Effector memory CD8-positive, alpha-beta T cell (primary cell): Measurements from ENCODE around the gene GDF10.

Experiments used
- ATAC-seq: fragments of 150-1000 bp; cut with Tn5 transposase; replicated peaks from 2 replicates; pipeline ENCODE4 v1.10.0; 2021; ENCODE audit warnings: mild to moderate bottlenecking, moderate library complexity
- DNase-seq, 3 experiments: peaks; one replicate each; pipeline ENCODE4 v3.0.0; 2021
- H3K27ac Mint-ChIP-seq, 2 donors: one replicate each; pipeline ENCODE4 v1.8.0; 2022; ENCODE audit warnings: mild to moderate bottlenecking in 2 of 2, mixed read lengths in 2 of 2, moderate library complexity in 2 of 2
- H3K27me3 Mint-ChIP-seq, 2 donors: one replicate each; pipeline ENCODE4 v1.8.0; 2022; ENCODE audit warnings: mixed read lengths in 2 of 2
- H3K36me3 Mint-ChIP-seq: one replicate; pipeline ENCODE4 v1.8.0; 2022; ENCODE audit warnings: mild to moderate bottlenecking, moderate library complexity, mixed read lengths; ENCODE audit not compliant: insufficient read depth
- H3K4me1 Mint-ChIP-seq, 2 donors: one replicate each; pipeline ENCODE4 v1.8.0; 2022; ENCODE audit warnings: low read depth in 2 of 2, mixed read lengths in 2 of 2
- H3K4me3 Mint-ChIP-seq, 2 donors: one replicate each; pipeline ENCODE4 v1.8.0; 2022; ENCODE audit warnings: mild to moderate bottlenecking in 2 of 2, mixed read lengths in 2 of 2, moderate library complexity in 2 of 2
- H3K9me3 Mint-ChIP-seq, 2 donors: one replicate each; pipeline ENCODE4 v1.8.0; 2022; ENCODE audit warnings: mixed read lengths in 2 of 2

GDF10 gene

GRCh38 chr10:47303866-47304265 is 3.9 kb downstream of the GDF10 start:
- Mint-ChIP-seq H3K4me1 (peaks cover 0 to 3% of the 10 kb centered on the region in 2 donors), H3K36me3 (no peaks in the 10 kb centered on the region), H3K27me3 (peaks cover 11% of the 10 kb centered on the region in 2 donors), H3K9me3 (no peaks in the 10 kb centered on the region), H3K27ac (no peak overlapping the region), H3K4me3 (no peak overlapping the region)
- no peak for DNase-seq
- no peak for ATAC-seq

GRCh38 chr10:47305566-47305965 is 5.6 kb downstream of the GDF10 start:
- DNase-seq, result no peak
- Mint-ChIP-seq H3K4me1 (peaks cover 0 to 3% of the 10 kb centered on the region in 2 donors), H3K4me3 (no peak overlapping the region), H3K9me3 (no peaks in the 10 kb centered on the region), H3K36me3 (no peaks in the 10 kb centered on the region), H3K27me3 (peaks cover 7 to 16% of the 10 kb centered on the region in 2 donors), H3K27ac (no peak overlapping the region)
- ATAC-seq, result no peak

DNA sequence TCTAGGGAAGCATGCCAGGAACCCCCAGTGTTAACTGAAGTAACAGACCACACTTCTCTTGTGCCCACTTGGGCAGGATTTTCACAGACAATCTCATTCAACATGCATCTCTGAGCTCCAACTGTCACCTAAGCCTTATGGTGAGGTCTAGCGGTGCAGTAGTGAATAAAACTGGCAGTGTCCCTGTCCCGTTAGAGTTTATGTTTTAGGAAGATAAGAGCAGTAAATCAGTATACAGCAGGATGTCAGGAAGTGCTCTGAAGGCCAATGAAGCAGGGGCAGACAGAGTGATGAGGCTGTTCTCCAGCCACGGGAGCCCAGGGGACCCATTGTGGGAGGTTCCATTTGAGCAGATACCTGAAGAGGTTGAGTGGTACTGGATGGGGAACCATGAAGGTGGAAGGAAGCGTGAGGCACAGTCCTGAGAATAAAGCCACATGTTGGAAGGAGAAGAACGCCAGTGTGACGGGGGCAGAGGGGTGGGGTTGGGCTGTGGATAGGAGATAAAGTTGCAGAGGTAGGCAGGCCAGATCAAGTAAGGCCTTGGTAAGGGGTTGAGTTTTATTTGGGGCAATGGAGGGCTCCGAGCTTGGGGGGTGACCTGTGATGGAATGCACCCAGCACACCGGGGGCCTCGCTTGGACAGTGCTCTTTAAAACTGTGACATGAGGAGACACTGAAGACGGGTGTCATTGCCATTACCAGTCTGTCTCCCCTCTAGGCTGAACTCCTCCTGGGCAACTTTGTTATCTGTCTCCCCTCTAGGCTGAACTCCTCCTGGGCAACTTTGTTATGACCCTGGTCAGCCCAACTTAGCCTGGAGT is 6.6 kb downstream of the GDF10 start:
- ATAC-seq, result no peak
- Mint-ChIP-seq H3K36me3 (no peaks in the 10 kb centered on the region), H3K27ac (no peak overlapping the region), H3K4me3 (no peak overlapping the region), H3K4me1 (peaks cover 0 to 6% of the 10 kb centered on the region in 2 donors), H3K9me3 (no peaks in the 10 kb centered on the region), H3K27me3 (peaks cover 0 to 6% of the 10 kb centered on the region in 2 donors)
- DNase-seq, result no peak

DNA sequence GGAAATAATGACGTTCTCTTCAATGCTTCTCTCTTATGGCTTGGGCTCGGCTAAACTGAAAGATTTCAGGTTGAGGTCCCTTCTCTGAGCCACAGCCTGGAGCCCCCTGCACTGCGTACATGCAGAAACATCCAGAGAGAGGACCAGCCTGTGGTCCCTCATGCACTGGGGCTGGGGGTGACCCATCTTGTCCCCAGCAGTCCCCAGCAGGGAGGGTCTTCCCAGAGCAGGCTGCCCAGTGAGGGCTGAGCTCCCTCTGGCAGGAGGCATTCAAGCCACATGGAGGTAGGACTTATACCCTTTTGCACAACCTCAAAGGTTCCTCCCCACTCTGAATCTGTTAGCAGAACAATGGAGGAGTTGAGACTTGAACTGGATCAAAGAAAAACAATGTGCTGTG is 7.4 kb downstream of the GDF10 start:
- no peaks in the 10 kb centered on the region for H3K36me3 Mint-ChIP-seq
- peaks cover 0 to 13% of the 10 kb centered on the region in 2 donors for H3K4me1 Mint-ChIP-seq
- H3K4me3 Mint-ChIP-seq, result no peak overlapping the region
- peaks cover 0 to 6% of the 10 kb centered on the region in 2 donors for H3K27me3 Mint-ChIP-seq
- ATAC-seq (no peak), DNase-seq (no peak)
- H3K9me3 Mint-ChIP-seq, result no peaks in the 10 kb centered on the region
- no peak overlapping the region for H3K27ac Mint-ChIP-seq

DNA sequence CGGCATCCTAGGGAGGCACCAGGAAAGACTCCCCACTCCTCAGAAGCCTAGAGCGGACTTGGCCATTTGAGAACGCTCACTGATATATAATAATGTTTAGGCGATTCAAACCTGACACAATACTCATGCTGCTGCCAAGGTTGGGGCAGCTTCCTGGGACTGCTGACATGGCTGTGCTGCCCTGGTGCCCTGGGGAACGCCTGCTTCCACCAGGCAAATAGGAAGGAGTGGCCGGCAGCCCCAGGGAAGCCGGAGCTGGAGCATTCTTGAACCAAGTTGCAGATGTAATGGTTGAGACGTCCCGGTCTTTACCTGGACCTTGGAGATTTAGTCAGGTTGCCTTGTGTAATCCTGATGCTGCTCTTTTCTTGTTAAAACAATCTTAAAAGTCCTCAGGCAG is 8.8 kb downstream of the GDF10 start:
- DNase-seq (no peak), ATAC-seq (no peak)
- Mint-ChIP-seq H3K4me1 (peaks cover 0 to 13% of the 10 kb centered on the region in 2 donors), H3K4me3 (no peak overlapping the region), H3K27ac (no peak overlapping the region), H3K36me3 (no peaks in the 10 kb centered on the region), H3K9me3 (no peaks in the 10 kb centered on the region), H3K27me3 (peaks cover 0 to 6% of the 10 kb centered on the region in 2 donors)

DNA sequence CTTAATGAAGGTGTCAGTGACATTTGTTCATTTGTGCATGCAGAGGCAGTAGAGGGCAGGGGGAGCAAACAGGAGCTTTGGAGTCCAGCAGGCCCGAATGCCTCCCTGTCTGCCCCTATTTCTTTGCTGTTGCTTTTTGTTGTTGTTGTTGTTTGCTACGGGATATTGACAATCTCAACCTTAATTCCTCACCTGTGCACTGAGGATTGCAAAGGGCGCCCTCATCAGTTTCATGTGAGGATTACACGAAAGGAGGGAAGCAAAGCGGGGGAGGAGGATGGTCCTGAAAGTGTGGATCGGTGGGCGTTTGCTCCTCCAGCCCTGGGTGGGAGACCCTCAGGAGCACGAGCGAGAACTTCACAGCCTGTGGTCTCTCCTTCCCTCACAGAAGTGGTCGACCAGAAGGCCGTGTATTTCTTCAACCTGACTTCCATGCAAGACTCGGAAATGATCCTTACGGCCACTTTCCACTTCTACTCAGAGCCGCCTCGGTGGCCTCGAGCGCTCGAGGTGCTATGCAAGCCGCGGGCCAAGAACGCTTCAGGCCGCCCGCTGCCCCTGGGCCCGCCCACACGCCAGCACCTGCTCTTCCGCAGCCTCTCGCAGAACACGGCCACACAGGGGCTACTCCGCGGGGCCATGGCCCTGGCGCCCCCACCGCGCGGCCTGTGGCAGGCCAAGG is 9.6 kb downstream of the GDF10 start:
- Mint-ChIP-seq H3K4me3 (no peak overlapping the region), H3K4me1 (peaks cover 0 to 13% of the 10 kb centered on the region in 2 donors), H3K36me3 (no peaks in the 10 kb centered on the region), H3K27me3 (peaks cover 0 to 6% of the 10 kb centered on the region in 2 donors), H3K9me3 (no peaks in the 10 kb centered on the region), H3K27ac (no peak overlapping the region)
- no peak for ATAC-seq
- DNase-seq, result no peak

DNA sequence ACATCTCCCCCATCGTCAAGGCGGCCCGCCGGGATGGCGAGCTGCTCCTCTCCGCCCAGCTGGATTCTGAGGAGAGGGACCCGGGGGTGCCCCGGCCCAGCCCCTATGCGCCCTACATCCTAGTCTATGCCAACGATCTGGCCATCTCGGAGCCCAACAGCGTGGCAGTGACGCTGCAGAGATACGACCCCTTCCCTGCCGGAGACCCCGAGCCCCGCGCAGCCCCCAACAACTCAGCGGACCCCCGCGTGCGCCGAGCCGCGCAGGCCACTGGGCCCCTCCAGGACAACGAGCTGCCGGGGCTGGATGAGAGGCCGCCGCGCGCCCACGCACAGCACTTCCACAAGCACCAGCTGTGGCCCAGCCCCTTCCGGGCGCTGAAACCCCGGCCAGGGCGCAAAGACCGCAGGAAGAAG is 10.1 kb downstream of the GDF10 start:
- H3K36me3 Mint-ChIP-seq, result no peaks in the 10 kb centered on the region
- DNase-seq (no peak), ATAC-seq (no peak)
- no peak overlapping the region for H3K27ac Mint-ChIP-seq
- peaks cover 0 to 6% of the 10 kb centered on the region in 2 donors for H3K27me3 Mint-ChIP-seq
- no peak overlapping the region for H3K4me3 Mint-ChIP-seq
- no peaks in the 10 kb centered on the region for H3K9me3 Mint-ChIP-seq
- H3K4me1 Mint-ChIP-seq, result peaks cover 0 to 13% of the 10 kb centered on the region in 2 donors

GRCh38 chr10:47311193-47311931 is 11.4 kb downstream of the GDF10 start:
- H3K4me1 Mint-ChIP-seq, result peaks cover 0 to 13% of the 10 kb centered on the region in 2 donors
- H3K27me3 Mint-ChIP-seq, result peaks cover 0 to 6% of the 10 kb centered on the region in 2 donors
- H3K27ac Mint-ChIP-seq, result no peak overlapping the region
- DNase-seq (peak; percentile 5 to 25 (median 18)), ATAC-seq (peak; percentile 73)
- peak overlapping the region; percentile 17 to 51 for H3K4me3 Mint-ChIP-seq
- H3K9me3 Mint-ChIP-seq, result no peaks in the 10 kb centered on the region
- H3K36me3 Mint-ChIP-seq, result no peaks in the 10 kb centered on the region

- Mint-ChIP-seq H3K36me3 (no peaks in the 10 kb centered on the region), H3K4me3 (peak overlapping the region; percentile 17 to 51), H3K27me3 (peaks cover 0 to 6% of the 10 kb centered on the region in 2 donors), H3K4me1 (peaks cover 0 to 13% of the 10 kb centered on the region in 2 donors), H3K9me3 (no peaks in the 10 kb centered on the region), H3K27ac (no peak overlapping the region)
- DNase-seq, result peak; percentile 41 to 65 (median 49)
- peak; percentile 81 for ATAC-seq
Observed at GRCh38 chr10:47311932-47312662, 12.1 kb downstream of the GDF10 start.

DNA sequence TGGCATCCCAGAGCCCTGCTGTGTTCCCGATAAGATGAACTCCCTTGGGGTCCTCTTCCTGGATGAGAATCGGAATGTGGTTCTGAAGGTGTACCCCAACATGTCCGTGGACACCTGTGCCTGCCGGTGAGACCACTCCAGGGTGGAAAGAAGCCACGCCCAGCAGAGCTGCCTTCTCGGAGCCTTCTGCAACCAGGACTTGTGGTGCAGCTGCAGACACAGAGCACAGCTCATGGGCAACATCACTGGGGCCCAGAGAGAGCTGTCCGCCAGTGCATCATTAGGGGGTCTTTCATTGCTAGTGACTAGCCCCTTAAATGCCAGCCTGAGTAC is 12.6 kb downstream of the GDF10 start:
- H3K4me1 Mint-ChIP-seq, result peaks cover 0 to 13% of the 10 kb centered on the region in 2 donors
- no peak overlapping the region for H3K4me3 Mint-ChIP-seq
- DNase-seq (no peak), ATAC-seq (no peak)
- no peak overlapping the region for H3K27ac Mint-ChIP-seq
- no peaks in the 10 kb centered on the region for H3K9me3 Mint-ChIP-seq
- H3K36me3 Mint-ChIP-seq, result no peaks in the 10 kb centered on the region
- H3K27me3 Mint-ChIP-seq, result peaks cover 0 to 6% of the 10 kb centered on the region in 2 donors

DNA sequence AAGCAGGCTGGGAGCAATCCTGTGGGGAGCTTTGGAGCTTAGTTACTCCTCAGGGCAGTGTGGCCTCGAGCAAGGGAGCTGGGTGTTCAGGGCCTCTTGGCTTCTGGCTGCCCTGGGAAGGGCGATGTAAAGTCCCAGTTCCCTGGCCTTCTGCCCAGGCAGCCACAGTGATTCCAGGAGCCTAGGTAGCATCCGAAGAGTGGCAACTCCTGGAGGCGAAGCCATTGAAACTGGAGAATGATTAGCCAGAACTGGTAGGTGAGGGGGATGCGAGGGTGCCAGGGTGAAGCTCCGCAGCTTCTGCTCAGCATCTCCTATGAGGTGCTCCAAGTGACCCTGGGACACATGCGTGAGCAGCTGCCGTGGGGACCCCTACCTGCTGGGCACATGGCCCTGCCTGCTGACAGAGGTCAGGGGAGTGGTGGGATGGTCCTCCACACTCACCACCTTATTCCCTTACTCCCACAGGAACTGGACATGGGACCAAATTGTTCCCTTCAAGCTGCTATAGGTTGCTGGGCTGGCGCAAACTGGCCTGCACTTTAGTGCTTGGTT is 14.5 kb downstream of the GDF10 start:
- H3K27me3 Mint-ChIP-seq, result peaks cover 0 to 1% of the 10 kb centered on the region in 2 donors
- no peaks in the 10 kb centered on the region for H3K36me3 Mint-ChIP-seq
- no peaks in the 10 kb centered on the region for H3K9me3 Mint-ChIP-seq
- DNase-seq (no peak), ATAC-seq (no peak)
- no peak overlapping the region for H3K27ac Mint-ChIP-seq
- peaks cover 0 to 13% of the 10 kb centered on the region in 2 donors for H3K4me1 Mint-ChIP-seq
- no peak overlapping the region for H3K4me3 Mint-ChIP-seq

GRCh38 chr10:47315421-47315820 is 15.4 kb downstream of the GDF10 start:
- ATAC-seq (no peak), DNase-seq (no peak)
- Mint-ChIP-seq H3K4me3 (no peak overlapping the region), H3K27ac (no peak overlapping the region), H3K36me3 (no peaks in the 10 kb centered on the region), H3K27me3 (no peaks in the 10 kb centered on the region), H3K9me3 (no peaks in the 10 kb centered on the region), H3K4me1 (peaks cover 0 to 13% of the 10 kb centered on the region in 2 donors)

DNA sequence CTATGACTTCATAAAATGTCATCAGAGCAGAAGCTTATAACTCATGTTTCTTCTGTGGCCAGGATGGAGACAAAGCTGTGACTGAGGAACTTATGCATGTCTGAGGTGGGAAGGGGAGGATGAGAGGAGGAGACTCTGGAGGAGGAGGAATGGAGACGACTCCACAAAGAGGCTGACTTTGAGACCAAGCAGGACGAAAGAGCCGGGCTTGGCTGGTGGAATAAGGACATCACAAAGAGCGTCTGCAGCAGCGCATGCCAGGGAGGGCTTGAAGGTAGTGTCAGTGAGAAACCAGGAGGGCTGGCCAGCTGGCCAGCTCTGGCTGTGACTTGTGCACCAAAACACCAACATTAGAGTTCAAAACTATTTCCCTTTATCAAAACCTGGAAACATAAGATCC is 16.1 kb downstream of the GDF10 start:
- H3K4me3 Mint-ChIP-seq, result no peak overlapping the region
- H3K27me3 Mint-ChIP-seq, result peaks cover 5 to 6% of the 10 kb centered on the region in 2 donors
- no peaks in the 10 kb centered on the region for H3K36me3 Mint-ChIP-seq
- H3K27ac Mint-ChIP-seq, result no peak overlapping the region
- peaks cover 0 to 12% of the 10 kb centered on the region in 2 donors for H3K4me1 Mint-ChIP-seq
- H3K9me3 Mint-ChIP-seq, result no peaks in the 10 kb centered on the region
- ATAC-seq (no peak), DNase-seq (no peak)
